Activated naive CD8-positive, alpha-beta T cell treated with anti-CD3 and anti-CD28 coated beads, Interleukin-2, amount 10 ng/mL, durations not matched to agents 7 days and 5 days (primary cell): ENCODE measurements around the gene ZNF845. TPM values are rescaled to one million over a fixed set of nuclear protein-coding genes. Genes with fewer than 3 reads are reported as not detected.
"Not testable (repeated sequence)": the region's sequence is repeated elsewhere in the genome, so short reads cannot be mapped to it uniquely, and the experiment has no call there.

Experiments used
- ATAC-seq: fragments of 150-1000 bp; cut with Tn5 transposase; one replicate; pipeline ENCODE4 v1.10.0; 2021; ENCODE audit warnings: low read depth, moderate library complexity
- POLR2A ChIA-PET: fragments of 350-600 bp; sonication (Branson Sonifier 250); formaldehyde crosslinking; loops from one replicate; lab custom pipeline; 2021; ENCODE audit warnings: antibody characterized with exemption; lab: Charles Lee
- DNase-seq: peaks from one replicate; pipeline ENCODE4 v3.0.0; 2021
- H3K27ac Mint-ChIP-seq: one replicate; pipeline ENCODE4 v1.8.0; 2022; ENCODE audit warnings: mild to moderate bottlenecking, mixed read lengths
- H3K27me3 Mint-ChIP-seq: one replicate; pipeline ENCODE4 v1.8.0; 2022; ENCODE audit warnings: mild to moderate bottlenecking, moderate library complexity, mixed read lengths
- H3K36me3 Mint-ChIP-seq: one replicate; pipeline ENCODE4 v1.8.0; 2021; ENCODE audit warnings: mild to moderate bottlenecking, mixed read lengths
- H3K4me1 Mint-ChIP-seq: one replicate; pipeline ENCODE4 v1.8.0; 2021; ENCODE audit warnings: mixed read lengths
- H3K4me3 Mint-ChIP-seq: one replicate; pipeline ENCODE4 v1.8.0; 2022; ENCODE audit warnings: mild to moderate bottlenecking, moderate library complexity, mixed read lengths
- H3K9me3 Mint-ChIP-seq: one replicate; pipeline ENCODE4 v1.8.0; 2021; ENCODE audit warnings: mixed read lengths
- total RNA-seq, 2 experiments: library from RNA; stranded (reverse); gene quantifications; one replicate each; pipeline ENCODE4 v1.2.3, GENCODE V29; 2021

ZNF845 gene
- total RNA-seq, 2 experiments from 2014 or later = 13.0 to 13.1 TPM

- no peaks in the 10 kb centered on the region for H3K27me3 Mint-ChIP-seq
- peaks cover 21% of the 10 kb centered on the region for H3K9me3 Mint-ChIP-seq
- H3K4me1 Mint-ChIP-seq = no peaks in the 10 kb centered on the region
- peaks cover 21% of the 10 kb centered on the region for H3K36me3 Mint-ChIP-seq
- ATAC-seq (no peak), DNase-seq (no peak)
- H3K27ac Mint-ChIP-seq = no peak overlapping the region
- POLR2A ChIA-PET = no interaction called here
- H3K4me3 Mint-ChIP-seq = no peak overlapping the region
Observed at GRCh38 chr19:53357821-53358581, 24.5 kb downstream of the ZNF845 start.

- H3K27ac Mint-ChIP-seq, H3K4me1 Mint-ChIP-seq, H3K27me3 Mint-ChIP-seq, H3K36me3 Mint-ChIP-seq, H3K4me3 Mint-ChIP-seq, DNase-seq, ATAC-seq, POLR2A ChIA-PET: not testable (repeated sequence)
- H3K9me3 Mint-ChIP-seq = peaks cover 11% of the 10 kb centered on the region
Observed at GRCh38 chr19:53360056-53360455, 26.5 kb downstream of the ZNF845 start.

GRCh38 chr19:53365134-53365898 is 31.8 kb downstream of the ZNF845 start, which contains the start of gene ZNF525:
Gene ZNF525 (plus strand): TSS chr19:53365705. CDS start chr19:53372282, 6,577 bp downstream.
- Mint-ChIP-seq H3K4me3 (peak within 1 kb of the TSS; percentile 97), H3K27me3 (no peaks in the 10 kb centered on the region), H3K9me3 (peaks cover 6% of the 10 kb centered on the region), H3K27ac (peak within 1 kb of the TSS; percentile 96), H3K4me1 (peaks cover 12% of the 10 kb centered on the region), H3K36me3 (peaks cover 33% of the 10 kb centered on the region)
- DNase-seq (peak; percentile 99), ATAC-seq (peak; percentile 100)
- POLR2A ChIA-PET = interaction anchor here (1.1 kb wide), 1 partner anchor 29 kb away, joined by 5 read pairs; no protein-coding TSS in a partner anchor

GRCh38 chr19:53365899-53366493 is 32.4 kb downstream of the ZNF845 start:
- peaks cover 40% of the 10 kb centered on the region for H3K36me3 Mint-ChIP-seq
- H3K27me3 Mint-ChIP-seq = no peaks in the 10 kb centered on the region
- H3K27ac Mint-ChIP-seq = peak overlapping the region; percentile 96
- peaks cover 12% of the 10 kb centered on the region for H3K4me1 Mint-ChIP-seq
- peaks cover 9% of the 10 kb centered on the region for H3K9me3 Mint-ChIP-seq
- ATAC-seq (peak; percentile 38), DNase-seq (no peak)
- POLR2A ChIA-PET = interaction anchor here (0.7 to 1.1 kb wide), 2 partner anchors 23 to 29 kb away, joined by 3 to 5 read pairs; no protein-coding TSS in a partner anchor
- peak overlapping the region; percentile 97 for H3K4me3 Mint-ChIP-seq

GRCh38 chr19:53372196-53372595 is 38.6 kb downstream of the ZNF845 start:
- ATAC-seq = no peak
- Mint-ChIP-seq H3K27me3 (no peaks in the 10 kb centered on the region), H3K27ac (no peak overlapping the region), H3K36me3 (peaks cover 87% of the 10 kb centered on the region), H3K4me1 (peaks cover 5% of the 10 kb centered on the region), H3K9me3 (peaks cover 21% of the 10 kb centered on the region), H3K4me3 (no peak overlapping the region)
- POLR2A ChIA-PET = no interaction called here
- DNase-seq = no peak

GRCh38 chr19:53374288-53374687 is 40.7 kb downstream of the ZNF845 start:
- H3K27ac Mint-ChIP-seq = no peak overlapping the region
- H3K4me1 Mint-ChIP-seq = peaks cover 2% of the 10 kb centered on the region
- H3K27me3 Mint-ChIP-seq = no peaks in the 10 kb centered on the region
- no peak overlapping the region for H3K4me3 Mint-ChIP-seq
- no peak for ATAC-seq
- DNase-seq = no peak
- POLR2A ChIA-PET = interaction anchor here (0.6 kb wide), 1 partner anchor 20 kb away, joined by 3 read pairs; the partner anchor contains the start of gene ZNF765
- H3K36me3 Mint-ChIP-seq = peaks cover 90% of the 10 kb centered on the region
- peaks cover 18% of the 10 kb centered on the region for H3K9me3 Mint-ChIP-seq

- ATAC-seq (no peak), DNase-seq (no peak)
- Mint-ChIP-seq H3K27me3 (no peaks in the 10 kb centered on the region), H3K36me3 (peaks cover 92% of the 10 kb centered on the region), H3K4me1 (peaks cover 2% of the 10 kb centered on the region), H3K9me3 (peaks cover 18% of the 10 kb centered on the region), H3K27ac (no peak overlapping the region), H3K4me3 (no peak overlapping the region)
- POLR2A ChIA-PET = interaction anchor here (0.6 kb wide), 1 partner anchor 20 kb away, joined by 3 read pairs; the partner anchor contains the start of gene ZNF765
Observed at GRCh38 chr19:53374743-53375142, 41.2 kb downstream of the ZNF845 start.

GRCh38 chr19:53381376-53381775 is 47.8 kb downstream of the ZNF845 start:
- Mint-ChIP-seq H3K4me1 (peaks cover 2% of the 10 kb centered on the region), H3K36me3 (peaks cover 88% of the 10 kb centered on the region), H3K27me3 (no peaks in the 10 kb centered on the region), H3K9me3 (peaks cover 53% of the 10 kb centered on the region), H3K27ac (no peak overlapping the region), H3K4me3 (no peak overlapping the region)
- no peak for DNase-seq
- POLR2A ChIA-PET = no interaction called here
- ATAC-seq = no peak

GRCh38 chr19:53388168-53388567 is 54.6 kb downstream of the ZNF845 start:
- Mint-ChIP-seq H3K27ac (no peak overlapping the region), H3K4me3 (no peak overlapping the region), H3K4me1 (no peaks in the 10 kb centered on the region), H3K27me3 (no peaks in the 10 kb centered on the region), H3K9me3 (peaks cover 42% of the 10 kb centered on the region), H3K36me3 (peaks cover 44% of the 10 kb centered on the region)
- POLR2A ChIA-PET = no interaction called here
- DNase-seq (no peak), ATAC-seq (no peak)

- Mint-ChIP-seq H3K9me3 (peaks cover 43% of the 10 kb centered on the region), H3K4me1 (no peaks in the 10 kb centered on the region), H3K36me3 (peaks cover 44% of the 10 kb centered on the region), H3K27ac (no peak overlapping the region), H3K27me3 (no peaks in the 10 kb centered on the region), H3K4me3 (no peak overlapping the region)
- DNase-seq = no peak
- no peak for ATAC-seq
- POLR2A ChIA-PET = interaction anchor here (0.5 kb wide), 1 partner anchor 22 kb away, joined by 3 read pairs; no protein-coding TSS in a partner anchor
Observed at GRCh38 chr19:53388904-53389303, 55.4 kb downstream of the ZNF845 start.

GRCh38 chr19:53389571-53389970 is 56.0 kb downstream of the ZNF845 start:
- peaks cover under 1% of the 10 kb centered on the region for H3K4me1 Mint-ChIP-seq
- H3K36me3 Mint-ChIP-seq = peaks cover 42% of the 10 kb centered on the region
- no peak overlapping the region for H3K27ac Mint-ChIP-seq
- H3K9me3 Mint-ChIP-seq = peaks cover 42% of the 10 kb centered on the region
- ATAC-seq (no peak), DNase-seq (no peak)
- POLR2A ChIA-PET = interaction anchor here (0.5 kb wide), 1 partner anchor 23 kb away, joined by 3 read pairs; no protein-coding TSS in a partner anchor
- no peaks in the 10 kb centered on the region for H3K27me3 Mint-ChIP-seq
- H3K4me3 Mint-ChIP-seq = no peak overlapping the region

GRCh38 chr19:53389978-53390377 is 56.4 kb downstream of the ZNF845 start:
- Mint-ChIP-seq H3K4me3 (no peak overlapping the region), H3K9me3 (peaks cover 39% of the 10 kb centered on the region), H3K27me3 (no peaks in the 10 kb centered on the region), H3K27ac (no peak overlapping the region), H3K4me1 (peaks cover 4% of the 10 kb centered on the region), H3K36me3 (peaks cover 38% of the 10 kb centered on the region)
- POLR2A ChIA-PET = no interaction called here
- no peak for ATAC-seq
- DNase-seq = no peak

- DNase-seq = no peak
- H3K4me1 Mint-ChIP-seq = peaks cover 16% of the 10 kb centered on the region
Observed at GRCh38 chr19:53394522-53394973, 61.0 kb downstream of the ZNF845 start.

More at GRCh38 chr19:53394522-53394973, 61.0 kb downstream of the ZNF845 start:
- H3K4me3 Mint-ChIP-seq = peak overlapping the region; percentile 92
- peak overlapping the region; percentile 85 for H3K27ac Mint-ChIP-seq
- H3K36me3 Mint-ChIP-seq = peaks cover 38% of the 10 kb centered on the region
- peaks cover 23% of the 10 kb centered on the region for H3K9me3 Mint-ChIP-seq
- H3K27me3 Mint-ChIP-seq = no peaks in the 10 kb centered on the region
- ATAC-seq = no peak
- POLR2A ChIA-PET = interaction anchor here (0.6 to 2.0 kb wide), 5 partner anchors 20 to 453 kb away, joined by 3 to 5 read pairs (median 4); partner anchors contain the start of gene ZNF845
